ENCODE data around the gene FSIP1. TPM values are rescaled to one million over a fixed set of nuclear protein-coding genes. Genes with fewer than 3 reads are reported as not detected.

The FSIP1 gene
- total RNA-seq, 1 experiment from 2014 or later = 1.3 TPM

GRCh38 chr15:39781967-39782302 is 706 bp downstream of the FSIP1 start:
- CTCF ChIA-PET = interaction anchor here (0.8 to 1.1 kb wide), 4 partner anchors 25 to 436 kb away, joined by 3 to 9 read pairs (median 4); no protein-coding TSS in a partner anchor
- H3K27me3 Mint-ChIP-seq (ENCODE audit: insufficient read depth, unreplicated experiment) = no peaks in the 10 kb centered on the region
- Histone ChIP-seq H3K36me3 (ENCODE audit: control insufficient read depth, insufficient read depth, low read length) (no peaks in the 10 kb centered on the region), H3K4me3 (ENCODE audit: low read depth, low read length) (peak overlapping the region; percentile 44), H3K4me1 (peaks cover 24% of the 10 kb centered on the region), H3K27me3 (replicated peaks; ENCODE audit: control insufficient read depth, insufficient read depth, low read length) (no peaks in the 10 kb centered on the region), H3K9me3 (no peaks in the 10 kb centered on the region)
- peak overlapping the region; percentile 21 for H3K27ac Mint-ChIP-seq (ENCODE audit: unreplicated experiment)
- peak overlapping the region; percentile 72 for H3K4me3 Mint-ChIP-seq (ENCODE audit: unreplicated experiment)
- peaks cover 29% of the 10 kb centered on the region for H3K4me1 Mint-ChIP-seq (ENCODE audit: low read depth, unreplicated experiment)
- POLR2A ChIA-PET = interaction anchor here (1.5 kb wide), 1 partner anchor 152 kb away, joined by 5 read pairs; the partner anchor contains the start of gene EIF2AK4
- intact Hi-C loops (cut with micrococcal nuclease; ENCODE audit: unreplicated experiment) = loop anchor here (2.0 to 10.0 kb wide), 2 partner anchors 195 to 223 kb away; no protein-coding TSS in a partner anchor
- TF ChIP-seq, protein P1, sequence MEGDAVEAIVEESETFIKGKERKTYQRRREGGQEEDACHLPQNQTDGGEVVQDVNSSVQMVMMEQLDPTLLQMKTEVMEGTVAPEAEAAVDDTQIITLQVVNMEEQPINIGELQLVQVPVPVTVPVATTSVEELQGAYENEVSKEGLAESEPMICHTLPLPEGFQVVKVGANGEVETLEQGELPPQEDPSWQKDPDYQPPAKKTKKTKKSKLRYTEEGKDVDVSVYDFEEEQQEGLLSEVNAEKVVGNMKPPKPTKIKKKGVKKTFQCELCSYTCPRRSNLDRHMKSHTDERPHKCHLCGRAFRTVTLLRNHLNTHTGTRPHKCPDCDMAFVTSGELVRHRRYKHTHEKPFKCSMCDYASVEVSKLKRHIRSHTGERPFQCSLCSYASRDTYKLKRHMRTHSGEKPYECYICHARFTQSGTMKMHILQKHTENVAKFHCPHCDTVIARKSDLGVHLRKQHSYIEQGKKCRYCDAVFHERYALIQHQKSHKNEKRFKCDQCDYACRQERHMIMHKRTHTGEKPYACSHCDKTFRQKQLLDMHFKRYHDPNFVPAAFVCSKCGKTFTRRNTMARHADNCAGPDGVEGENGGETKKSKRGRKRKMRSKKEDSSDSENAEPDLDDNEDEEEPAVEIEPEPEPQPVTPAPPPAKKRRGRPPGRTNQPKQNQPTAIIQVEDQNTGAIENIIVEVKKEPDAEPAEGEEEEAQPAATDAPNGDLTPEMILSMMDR (IDR thresholded peaks at IDR 0.05; ENCODE audit: insufficient read depth in 1 of 2, low read depth in 1 of 2, low read length in 1 of 2, severe bottlenecking in 1 of 2, unreplicated experiment in 1 of 2) = no peak
- H3K9me3 Mint-ChIP-seq (ENCODE audit: unreplicated experiment) = no peaks in the 10 kb centered on the region
- no peaks in the 10 kb centered on the region for H3K36me3 Mint-ChIP-seq (ENCODE audit: insufficient read depth, unreplicated experiment)
- BruUV-seq (replicated peaks) = TSS peak; percentile 41
- DNase-seq = no peak

DNA sequence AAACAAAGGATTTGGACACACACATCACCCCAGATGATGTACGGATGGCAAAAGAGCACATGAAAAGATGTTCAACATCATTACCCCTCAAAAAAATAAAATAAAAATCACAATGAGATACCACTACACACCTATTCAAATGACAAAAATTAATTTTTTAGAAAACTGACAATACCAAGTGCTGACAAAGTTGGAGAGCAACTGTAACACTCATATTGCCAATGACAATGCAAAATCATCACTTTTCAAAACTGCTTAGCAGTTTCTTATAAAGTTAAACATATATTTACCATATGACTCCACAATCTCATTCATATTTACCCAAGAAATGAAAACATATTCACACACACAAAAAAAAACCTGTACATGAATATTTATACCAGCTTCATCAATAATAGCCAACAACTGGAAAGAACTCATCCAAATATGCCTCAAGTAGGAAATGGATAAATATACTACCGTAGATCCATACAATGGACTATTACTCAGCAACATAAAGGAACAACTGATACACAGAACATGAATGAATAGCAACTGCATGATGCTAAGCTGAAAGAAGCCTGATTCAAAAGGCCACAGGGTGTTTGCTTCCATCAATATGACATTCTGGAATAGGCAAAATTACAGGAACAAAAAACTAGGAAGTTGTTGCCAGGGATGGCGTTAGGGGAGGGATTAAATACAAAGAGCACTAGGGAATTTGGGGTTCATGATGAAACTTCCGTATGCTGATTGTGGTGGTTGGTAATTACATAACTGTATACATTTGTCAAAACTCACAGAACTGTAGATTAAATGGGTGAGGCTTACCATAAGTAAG is 1.3 kb downstream of the FSIP1 start:
- no peak for DNase-seq
- ChIA-PET POLR2A (no interaction called here), CTCF (no interaction called here)
- H3K9me3 Mint-ChIP-seq (ENCODE audit: unreplicated experiment) = no peaks in the 10 kb centered on the region
- H3K4me1 Mint-ChIP-seq (ENCODE audit: low read depth, unreplicated experiment) = peaks cover 27% of the 10 kb centered on the region
- intact Hi-C loops (cut with micrococcal nuclease; ENCODE audit: unreplicated experiment) = loop anchor here (10.0 kb wide), 1 partner anchor 223 kb away; no protein-coding TSS in a partner anchor
- H3K36me3 ChIP-seq (ENCODE audit: control insufficient read depth, insufficient read depth, low read length) = no peaks in the 10 kb centered on the region
- TF ChIP-seq, protein P1 (IDR thresholded peaks at IDR 0.05; ENCODE audit: insufficient read depth in 1 of 2, low read depth in 1 of 2, low read length in 1 of 2, severe bottlenecking in 1 of 2, unreplicated experiment in 1 of 2) = no peak
- H3K4me1 ChIP-seq = peaks cover 19% of the 10 kb centered on the region
- peak overlapping the region; percentile 21 for H3K27ac Mint-ChIP-seq (ENCODE audit: unreplicated experiment)
- H3K27me3 Mint-ChIP-seq (ENCODE audit: insufficient read depth, unreplicated experiment) = no peaks in the 10 kb centered on the region
- no peaks in the 10 kb centered on the region for H3K36me3 Mint-ChIP-seq (ENCODE audit: insufficient read depth, unreplicated experiment)
- peak overlapping the region; percentile 44 for H3K4me3 ChIP-seq (ENCODE audit: low read depth, low read length)
- no peaks in the 10 kb centered on the region for H3K9me3 ChIP-seq
- H3K27me3 ChIP-seq (replicated peaks; ENCODE audit: control insufficient read depth, insufficient read depth, low read length) = no peaks in the 10 kb centered on the region
- BruUV-seq (replicated peaks) = no TSS peak
- H3K4me3 Mint-ChIP-seq (ENCODE audit: unreplicated experiment) = peak overlapping the region; percentile 72

GRCh38 chr15:39778021-39778420 is 4.6 kb downstream of the FSIP1 start:
- H3K27me3 Mint-ChIP-seq (ENCODE audit: insufficient read depth, unreplicated experiment) = no peaks in the 10 kb centered on the region
- Histone ChIP-seq H3K9me3 (no peaks in the 10 kb centered on the region), H3K36me3 (ENCODE audit: control insufficient read depth, insufficient read depth, low read length) (no peaks in the 10 kb centered on the region), H3K4me3 (ENCODE audit: low read depth, low read length) (no peak overlapping the region), H3K4me1 (peaks cover 5% of the 10 kb centered on the region; the same call in 1 of the 2 replicates), H3K27me3 (replicated peaks; ENCODE audit: control insufficient read depth, insufficient read depth, low read length) (no peaks in the 10 kb centered on the region)
- no peaks in the 10 kb centered on the region for H3K9me3 Mint-ChIP-seq (ENCODE audit: unreplicated experiment)
- no peaks in the 10 kb centered on the region for H3K36me3 Mint-ChIP-seq (ENCODE audit: insufficient read depth, unreplicated experiment)
- no peak for DNase-seq
- ChIA-PET POLR2A (no interaction called here), CTCF (no interaction called here)
- no peak overlapping the region for H3K27ac Mint-ChIP-seq (ENCODE audit: unreplicated experiment)
- peaks cover 6% of the 10 kb centered on the region for H3K4me1 Mint-ChIP-seq (ENCODE audit: low read depth, unreplicated experiment)
- no TSS peak for BruUV-seq (replicated peaks)
- TF ChIP-seq, protein P1 (IDR thresholded peaks at IDR 0.05; ENCODE audit: insufficient read depth in 1 of 2, low read depth in 1 of 2, low read length in 1 of 2, severe bottlenecking in 1 of 2, unreplicated experiment in 1 of 2) = no peak
- intact Hi-C loops (cut with micrococcal nuclease; ENCODE audit: unreplicated experiment) = no loop called here
- H3K4me3 Mint-ChIP-seq (ENCODE audit: unreplicated experiment) = no peak overlapping the region

Data from Caco-2 (cell line).